Panc1 (cell line): ENCODE results near the gene C1QTNF3. TPM values are rescaled to one million over a fixed set of nuclear protein-coding genes. Genes with fewer than 3 reads are reported as not detected.

Source experiments
- ATAC-seq: fragments of 200-7000 bp; cut with Tn5 transposase; 2 replicates; pipeline ENCODE4 v1.9.1; 2020; ENCODE audit warnings: mild to moderate bottlenecking, moderate library complexity
- BruUV-seq: library from RNA; stranded (reverse); fragments of 400-500 nt; replicated peaks from 2 replicates; lab custom pipeline; 2021; lab: Mats Ljungman, UMichigan
- CTCF ChIA-PET: fragments of 300-600 bp; sonication (Branson Sonifier 250); formaldehyde crosslinking; loops from one replicate; lab custom pipeline; 2022; ENCODE audit warnings: antibody characterized with exemption; lab: Charles Lee
- POLR2A ChIA-PET: fragments of 300-600 bp; sonication (Branson Sonifier 250); formaldehyde crosslinking; loops from one replicate; lab custom pipeline; 2022; ENCODE audit warnings: antibody characterized with exemption; lab: Charles Lee
- DNase-seq: peaks from one replicate; pipeline ENCODE4 v3.0.0-alpha.2; 2010; ENCODE audit warnings: low read depth, low spot score
- H3K27ac ChIP-seq: 2 replicates; pipeline ENCODE4 v1.5.1; 2011; ENCODE audit warnings: mild to moderate bottlenecking, low read length, inconsistent platforms
- H3K27me3 ChIP-seq: fragments of 200-500 bp; sonication (Bioruptor generic); 2 replicates; pipeline ENCODE4 v1.6.0; 2014; ENCODE audit warnings: low read length, inconsistent platforms; ENCODE audit not compliant: control insufficient read depth, insufficient read depth
- H3K36me3 ChIP-seq: fragments of 200-500 bp; sonication (Bioruptor generic); 2 replicates; pipeline ENCODE4 v1.5.1; 2014; ENCODE audit warnings: inconsistent platforms, mild to moderate bottlenecking, low read length, moderate library complexity; ENCODE audit not compliant: control insufficient read depth, insufficient read depth
- H3K4me1 ChIP-seq: 2 replicates; pipeline ENCODE4 v1.5.1; 2011; ENCODE audit warnings: inconsistent platforms, mild to moderate bottlenecking, low read length, moderate library complexity; ENCODE audit not compliant: control insufficient read depth, insufficient read depth
- H3K4me3 ChIP-seq, 2 experiments: 2 replicates each; pipeline ENCODE4 v1.5.1; 2011 to 2012; ENCODE audit warnings: low read depth in 2 of 2, low read length in 2 of 2, mild to moderate bottlenecking in 2 of 2, inconsistent platforms in 1 of 2, moderate library complexity in 1 of 2
- H3K9me3 ChIP-seq: fragments of 200-500 bp; sonication (Bioruptor generic); 2 replicates; pipeline ENCODE4 v1.5.1; 2014; ENCODE audit warnings: low read depth, mild to moderate bottlenecking, inconsistent platforms, low read length, moderate library complexity; ENCODE audit not compliant: control insufficient read depth, insufficient read depth
- CTCF ChIP-seq: fragments of 450-650 bp; IDR thresholded peaks from 2 replicates; pipeline ENCODE4 v1.5.1; 2017; ENCODE audit warnings: mild to moderate bottlenecking
- POLR2AphosphoS5 ChIP-seq: IDR thresholded peaks from 2 replicates; pipeline ENCODE4 v1.6.1; 2012; ENCODE audit warnings: mild to moderate bottlenecking, low read depth, low read length, moderate library complexity
- REST ChIP-seq, 2 experiments: IDR thresholded peaks; 2 replicates each; pipeline ENCODE4 v1.6.1; 2011 to 2012; ENCODE audit warnings: low read depth in 2 of 2, control low read depth in 1 of 2, low read length in 1 of 2, mild to moderate bottlenecking in 1 of 2, moderate library complexity in 1 of 2; ENCODE audit not compliant: insufficient read depth in 1 of 2
- SIN3A ChIP-seq: IDR thresholded peaks from 2 replicates; pipeline ENCODE4 v1.6.1; 2012; ENCODE audit warnings: low read depth, mild to moderate bottlenecking, low read length, moderate library complexity, borderline replicate concordance; ENCODE audit not compliant: insufficient read depth
- TCF7L2 ChIP-seq: IDR thresholded peaks from 2 replicates; pipeline ENCODE4 v1.6.1; 2011; ENCODE audit warnings: mild to moderate bottlenecking, low read depth, low read length, inconsistent platforms
- in situ Hi-C: cut with HindIII; loops from 2 replicates; pipeline ENCODE4 v1.10.0; 2016; ENCODE audit warnings: low sequenced_read_pairs, low pct_unique_long_range_greater_than_20kb
- intact Hi-C: fragments of 100-400 bp; cut with micrococcal nuclease; formaldehyde crosslinking; loops from one replicate; pipeline ENCODE4 v1.10.0; 2022; ENCODE audit not compliant: unreplicated experiment
- total RNA-seq: library from RNA; stranded (reverse); gene quantifications from one replicate; pipeline ENCODE4 v1.2.1, GENCODE V29; 2021; ENCODE audit not compliant: unreplicated experiment

The C1QTNF3 gene
- total RNA-seq, 1 experiment from 2014 or later, result 2.1 TPM

- TF ChIP-seq POLR2AphosphoS5 (no peak), SIN3A (no peak), TCF7L2 (no peak), REST (IDR thresholded peaks at IDR 0.05; ENCODE audit: insufficient read depth in 1 of 2, low read depth in 2 of 2, low read length in 1 of 2) (no peak), CTCF (no peak)
- no peak for DNase-seq
- Histone ChIP-seq H3K4me3 (no peak overlapping the region), H3K27ac (no peak overlapping the region), H3K4me1 (no peaks in the 10 kb centered on the region), H3K9me3 (no peaks in the 10 kb centered on the region), H3K36me3 (no peaks in the 10 kb centered on the region), H3K27me3 (no peaks in the 10 kb centered on the region)
- CTCF ChIA-PET, result no interaction called here
- no TSS peak for BruUV-seq
- no peak for ATAC-seq
- POLR2A ChIA-PET, result no interaction called here
- intact Hi-C loops (no loop called here), in situ Hi-C loops (no loop called here)
These were observed 22.3 kb downstream of the C1QTNF3 start for GRCh38 chr5:34020726-34021125.

GRCh38 chr5:34017254-34017653 lies 25.8 kb downstream of the C1QTNF3 start:
- Histone ChIP-seq H3K27me3 (no peaks in the 10 kb centered on the region), H3K36me3 (no peaks in the 10 kb centered on the region), H3K27ac (no peak overlapping the region), H3K4me3 (no peak overlapping the region), H3K4me1 (no peaks in the 10 kb centered on the region), H3K9me3 (no peaks in the 10 kb centered on the region)
- no peak for ATAC-seq
- POLR2A ChIA-PET, result no interaction called here
- TF ChIP-seq REST (IDR thresholded peaks at IDR 0.05; ENCODE audit: insufficient read depth in 1 of 2, low read depth in 2 of 2, low read length in 1 of 2) (no peak), POLR2AphosphoS5 (no peak), TCF7L2 (no peak), SIN3A (no peak), CTCF (no peak)
- DNase-seq, result no peak
- intact Hi-C loops, result no loop called here
- in situ Hi-C loops, result no loop called here
- CTCF ChIA-PET, result no interaction called here
- BruUV-seq, result no TSS peak
